Activated CD8-positive, alpha-beta T cell treated with anti-CD3 and anti-CD28 coated beads, Interleukin-2, amount 10 ng/mL, durations not matched to agents 7 days and 5 days (primary cell): ENCODE measurements around the gene SLC22A2. TPM values are rescaled to one million over a fixed set of nuclear protein-coding genes. Genes with fewer than 3 reads are reported as not detected.

Experiments
- ATAC-seq: fragments of 150-1000 bp; cut with Tn5 transposase; one replicate; pipeline ENCODE4 v1.10.0; 2021; ENCODE audit warnings: moderate library complexity
- CTCF ChIA-PET: fragments of 350-600 bp; sonication (Branson Sonifier 250); formaldehyde crosslinking; loops from one replicate; lab custom pipeline; 2021; ENCODE audit warnings: antibody characterized with exemption; lab: Charles Lee
- POLR2A ChIA-PET: fragments of 350-600 bp; sonication (Branson Sonifier 250); formaldehyde crosslinking; loops from one replicate; lab custom pipeline; 2021; ENCODE audit warnings: antibody characterized with exemption; lab: Charles Lee
- DNase-seq: peaks from one replicate; pipeline ENCODE4 v3.0.0-alpha.2; 2020
- H3K27ac Mint-ChIP-seq: one replicate; pipeline ENCODE4 v1.8.0; 2021; ENCODE audit warnings: mild to moderate bottlenecking, mixed read lengths
- H3K27me3 Mint-ChIP-seq: one replicate; pipeline ENCODE4 v1.8.0; 2021; ENCODE audit warnings: low read depth, mixed read lengths
- H3K36me3 Mint-ChIP-seq: one replicate; pipeline ENCODE4 v1.8.0; 2021; ENCODE audit warnings: low read depth, mixed read lengths
- H3K4me1 Mint-ChIP-seq: one replicate; pipeline ENCODE4 v1.8.0; 2021; ENCODE audit warnings: low read depth, mixed read lengths
- H3K4me3 Mint-ChIP-seq: one replicate; pipeline ENCODE4 v1.8.0; 2021; ENCODE audit warnings: mild to moderate bottlenecking, mixed read lengths
- H3K9me3 Mint-ChIP-seq: one replicate; pipeline ENCODE4 v1.8.0; 2022; ENCODE audit warnings: mixed read lengths; ENCODE audit not compliant: insufficient read depth
- total RNA-seq, 2 experiments: library from RNA; stranded (reverse); gene quantifications; one replicate each; pipeline ENCODE4 v1.2.3, GENCODE V29; 2021

Gene SLC22A2
- total RNA-seq, 2 experiments from 2014 or later: not detected

- H3K4me3 Mint-ChIP-seq: no peak overlapping the region
- H3K4me1 Mint-ChIP-seq: no peaks in the 10 kb centered on the region
- no peak overlapping the region for H3K27ac Mint-ChIP-seq
Observed at GRCh38 chr6:160284575-160284974, 26.0 kb upstream of the SLC22A2 start.

GRCh38 chr6:160282444-160282843 lies 23.8 kb upstream of the SLC22A2 start:
- Mint-ChIP-seq H3K27ac (no peak overlapping the region), H3K36me3 (no peaks in the 10 kb centered on the region), H3K9me3 (no peaks in the 10 kb centered on the region), H3K4me1 (no peaks in the 10 kb centered on the region), H3K27me3 (peaks cover 11% of the 10 kb centered on the region), H3K4me3 (no peak overlapping the region)
- ChIA-PET POLR2A (no interaction called here), CTCF (no interaction called here)
- no peak for DNase-seq
- ATAC-seq: no peak

More at GRCh38 chr6:160284575-160284974, 26.0 kb upstream of the SLC22A2 start:
- H3K27me3 Mint-ChIP-seq: peaks cover 10% of the 10 kb centered on the region
- no peaks in the 10 kb centered on the region for H3K36me3 Mint-ChIP-seq
- DNase-seq: no peak
- no peaks in the 10 kb centered on the region for H3K9me3 Mint-ChIP-seq
- no peak for ATAC-seq
- POLR2A ChIA-PET: no interaction called here
- CTCF ChIA-PET: no interaction called here

DNA sequence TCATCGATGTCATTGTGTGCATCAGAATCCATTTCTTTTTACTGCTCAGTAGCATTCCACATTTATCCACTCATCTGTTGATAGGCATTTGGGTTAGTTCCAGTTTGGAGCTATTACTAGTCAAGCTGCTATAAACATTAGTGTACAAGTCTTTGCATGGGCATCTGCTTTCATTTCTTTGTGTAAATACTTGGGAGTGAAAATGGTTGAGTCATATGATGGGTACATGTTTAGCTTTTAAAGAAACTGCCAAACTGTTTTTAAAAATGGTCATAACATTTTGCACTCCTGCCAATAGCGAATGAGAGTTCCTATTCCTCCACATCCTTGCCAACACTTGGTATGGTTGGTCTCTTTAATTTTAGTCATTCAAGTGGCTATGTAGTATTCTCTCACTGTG lies 21.2 kb upstream of the SLC22A2 start:
- Mint-ChIP-seq H3K4me1 (no peaks in the 10 kb centered on the region), H3K27me3 (peaks cover 6% of the 10 kb centered on the region), H3K36me3 (no peaks in the 10 kb centered on the region), H3K27ac (no peak overlapping the region), H3K9me3 (no peaks in the 10 kb centered on the region), H3K4me3 (no peak overlapping the region)
- DNase-seq (no peak), ATAC-seq (no peak)
- CTCF ChIA-PET: no interaction called here
- POLR2A ChIA-PET: no interaction called here

DNA sequence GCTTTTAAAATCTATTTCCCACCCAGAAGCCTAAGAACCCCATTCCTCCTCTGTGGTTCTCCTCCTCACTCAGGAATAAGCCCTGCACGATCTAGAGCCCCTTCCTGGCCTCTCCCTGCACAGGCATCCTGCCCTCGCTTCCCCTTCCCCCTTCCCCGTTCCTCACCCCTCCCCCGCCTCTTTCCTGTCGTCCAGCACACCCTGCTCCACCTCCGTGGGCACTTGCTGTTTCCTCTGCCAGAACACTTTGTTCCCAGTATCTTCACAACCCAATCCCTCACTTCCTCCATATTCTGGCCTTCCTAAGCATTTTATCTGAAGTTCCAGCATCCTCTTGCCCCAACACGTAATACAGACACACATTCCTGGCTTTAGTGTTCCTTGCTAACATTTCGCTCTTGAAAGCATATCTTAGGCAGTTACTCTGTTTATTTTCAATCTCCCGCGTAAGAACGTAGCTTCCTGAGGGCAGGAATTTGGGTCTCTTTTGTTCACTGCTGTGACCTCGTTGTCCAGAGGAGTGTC lies 20.2 kb upstream of the SLC22A2 start:
- no peaks in the 10 kb centered on the region for H3K36me3 Mint-ChIP-seq
- DNase-seq (no peak), ATAC-seq (no peak)
- H3K27ac Mint-ChIP-seq: no peak overlapping the region
- ChIA-PET CTCF (no interaction called here), POLR2A (no interaction called here)
- no peaks in the 10 kb centered on the region for H3K4me1 Mint-ChIP-seq
- H3K4me3 Mint-ChIP-seq: no peak overlapping the region
- peaks cover 4% of the 10 kb centered on the region for H3K27me3 Mint-ChIP-seq
- H3K9me3 Mint-ChIP-seq: no peaks in the 10 kb centered on the region

DNA sequence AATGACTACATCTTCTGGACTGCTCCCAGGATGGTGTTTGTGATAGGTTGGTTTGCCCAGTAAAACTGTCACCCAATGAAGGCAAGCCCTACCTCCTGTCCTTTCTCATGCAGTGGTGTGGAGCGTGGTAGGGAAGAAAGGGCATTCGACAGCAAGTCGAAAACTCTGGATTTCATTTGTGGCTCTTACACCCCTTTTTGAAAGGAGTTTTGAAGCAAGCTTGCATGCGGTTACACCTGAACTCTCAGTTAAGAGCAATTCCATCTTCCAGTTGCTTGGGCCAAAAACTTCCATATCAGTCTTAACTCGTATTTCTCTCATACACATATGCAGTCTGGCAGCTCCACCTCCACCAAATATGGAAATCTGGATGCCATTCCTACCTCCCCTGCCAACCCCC lies 19.7 kb upstream of the SLC22A2 start:
- ChIA-PET POLR2A (no interaction called here), CTCF (no interaction called here)
- Mint-ChIP-seq H3K4me1 (no peaks in the 10 kb centered on the region), H3K27ac (no peak overlapping the region), H3K4me3 (no peak overlapping the region), H3K27me3 (peaks cover 6% of the 10 kb centered on the region), H3K9me3 (no peaks in the 10 kb centered on the region), H3K36me3 (no peaks in the 10 kb centered on the region)
- ATAC-seq: no peak
- DNase-seq: no peak

DNA sequence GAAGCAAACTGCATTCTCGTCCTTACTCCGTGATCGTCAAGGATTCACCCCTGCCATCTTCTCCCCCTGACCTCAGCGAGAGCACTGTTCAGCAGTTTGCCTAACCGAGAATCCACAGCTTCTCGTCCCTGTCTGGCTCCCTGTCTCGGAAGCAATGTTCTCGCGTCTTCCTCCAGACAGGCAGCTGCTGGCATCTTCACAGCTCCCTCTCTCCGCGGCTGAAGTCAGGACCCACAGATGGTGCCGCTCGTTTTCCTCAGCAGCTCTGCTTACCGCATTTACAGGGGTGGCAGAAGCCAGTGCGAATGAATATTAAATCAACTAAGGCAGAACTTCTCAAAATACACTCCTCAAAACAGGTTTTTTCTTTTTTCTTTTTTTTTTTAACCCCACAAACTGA lies 18.9 kb upstream of the SLC22A2 start:
- ATAC-seq: no peak
- Mint-ChIP-seq H3K36me3 (no peaks in the 10 kb centered on the region), H3K9me3 (no peaks in the 10 kb centered on the region), H3K27me3 (peaks cover 5% of the 10 kb centered on the region), H3K27ac (no peak overlapping the region), H3K4me1 (no peaks in the 10 kb centered on the region), H3K4me3 (no peak overlapping the region)
- ChIA-PET POLR2A (no interaction called here), CTCF (no interaction called here)
- DNase-seq: no peak

- Mint-ChIP-seq H3K4me1 (no peaks in the 10 kb centered on the region), H3K9me3 (no peaks in the 10 kb centered on the region), H3K36me3 (no peaks in the 10 kb centered on the region), H3K4me3 (no peak overlapping the region), H3K27me3 (peaks cover 8% of the 10 kb centered on the region), H3K27ac (no peak overlapping the region)
- ATAC-seq (no peak), DNase-seq (no peak)
- ChIA-PET POLR2A (no interaction called here), CTCF (no interaction called here)
Observed at GRCh38 chr6:160277144-160277543, 18.5 kb upstream of the SLC22A2 start.

GRCh38 chr6:160276126-160276525 lies 17.5 kb upstream of the SLC22A2 start:
- Mint-ChIP-seq H3K27me3 (peaks cover 8% of the 10 kb centered on the region), H3K27ac (no peak overlapping the region)
- POLR2A ChIA-PET: no interaction called here

DNA sequence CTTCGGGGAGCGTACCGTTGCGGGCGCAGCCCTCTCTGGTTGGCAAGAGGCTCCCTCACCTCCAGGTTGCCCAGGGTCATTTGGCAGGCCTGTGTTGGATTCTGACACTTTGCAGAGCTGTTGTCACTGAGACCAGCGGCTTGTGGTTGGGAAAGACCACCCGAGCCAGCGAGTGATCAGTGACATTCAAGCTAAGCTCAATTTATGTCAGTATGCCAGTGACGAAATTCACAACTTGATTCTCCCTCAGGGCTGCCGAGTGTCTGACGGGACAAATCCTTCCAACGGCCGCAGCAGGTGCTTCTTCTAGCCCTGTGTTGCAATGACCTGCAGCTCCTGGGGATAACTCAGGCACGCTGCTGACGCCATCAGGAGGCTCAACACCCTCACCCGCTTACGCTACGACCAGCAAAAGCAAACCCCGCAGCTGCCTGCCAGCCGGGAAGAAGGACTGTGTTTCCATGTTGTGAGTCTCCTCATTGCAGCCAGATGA lies 16.9 kb upstream of the SLC22A2 start:
- ATAC-seq: no peak
- H3K27me3 Mint-ChIP-seq: peaks cover 8% of the 10 kb centered on the region
- CTCF ChIA-PET: no interaction called here
- POLR2A ChIA-PET: no interaction called here
- no peaks in the 10 kb centered on the region for H3K9me3 Mint-ChIP-seq
- no peak overlapping the region for H3K27ac Mint-ChIP-seq
- H3K4me1 Mint-ChIP-seq: no peaks in the 10 kb centered on the region
- no peak overlapping the region for H3K4me3 Mint-ChIP-seq
- no peak for DNase-seq
- no peaks in the 10 kb centered on the region for H3K36me3 Mint-ChIP-seq

More at GRCh38 chr6:160276126-160276525, 17.5 kb upstream of the SLC22A2 start:
- CTCF ChIA-PET: no interaction called here
- Mint-ChIP-seq H3K4me3 (no peak overlapping the region), H3K4me1 (no peaks in the 10 kb centered on the region), H3K36me3 (no peaks in the 10 kb centered on the region), H3K9me3 (no peaks in the 10 kb centered on the region)
- DNase-seq (no peak), ATAC-seq (no peak)

DNA sequence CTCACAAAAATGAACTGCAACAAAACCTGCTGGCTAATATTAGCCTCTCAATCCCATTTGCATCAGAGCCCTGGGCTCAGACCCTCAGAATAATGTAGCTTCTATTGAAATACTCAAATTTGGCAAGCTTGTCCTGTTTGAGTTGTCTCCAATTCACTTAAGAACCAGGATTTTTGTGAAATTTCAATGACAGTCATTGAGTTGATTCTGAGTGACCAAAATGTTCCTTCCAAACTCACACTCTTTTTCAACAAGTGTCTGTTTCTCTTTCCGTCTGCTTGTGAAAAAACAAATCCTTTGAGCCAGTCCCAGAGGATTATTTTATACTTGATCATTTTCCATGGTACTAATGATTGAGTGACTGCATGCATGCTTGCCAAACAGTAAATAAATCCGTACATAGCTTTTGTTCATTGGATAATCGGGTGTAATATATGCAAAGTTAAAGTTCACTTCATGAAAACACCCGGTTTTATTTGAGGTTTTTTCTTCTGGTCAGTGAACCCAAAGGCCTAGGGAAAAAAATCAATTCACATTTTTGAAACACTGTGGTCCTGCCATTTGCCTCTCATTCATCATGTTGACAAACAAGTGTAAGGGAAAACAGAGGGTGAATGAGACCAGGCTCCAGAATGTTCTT lies 16.4 kb upstream of the SLC22A2 start:
- H3K36me3 Mint-ChIP-seq: no peaks in the 10 kb centered on the region
- H3K9me3 Mint-ChIP-seq: no peaks in the 10 kb centered on the region
- peaks cover 8% of the 10 kb centered on the region for H3K27me3 Mint-ChIP-seq
- ATAC-seq (no peak), DNase-seq (no peak)
- CTCF ChIA-PET: no interaction called here
- no peaks in the 10 kb centered on the region for H3K4me1 Mint-ChIP-seq
- H3K4me3 Mint-ChIP-seq: no peak overlapping the region
- POLR2A ChIA-PET: no interaction called here
- no peak overlapping the region for H3K27ac Mint-ChIP-seq

DNA sequence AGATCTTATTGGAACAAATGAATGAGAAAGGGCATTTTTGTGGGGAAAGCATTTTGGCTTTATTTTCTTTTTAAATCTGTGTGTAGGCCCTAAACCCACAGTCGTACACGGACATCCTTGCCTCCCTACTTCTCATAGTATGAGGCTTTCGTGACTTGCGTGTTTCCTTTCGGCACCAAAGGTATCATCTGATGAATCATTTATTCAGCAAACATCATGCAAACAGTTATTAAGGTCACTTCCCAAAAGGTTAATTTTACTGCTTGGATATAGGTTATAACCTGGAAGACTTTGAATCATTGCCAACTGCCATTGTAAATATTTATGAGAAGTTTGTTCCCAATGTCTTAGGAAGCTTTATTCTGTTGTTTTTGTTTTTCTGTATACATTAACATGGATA lies 15.1 kb upstream of the SLC22A2 start:
- Mint-ChIP-seq H3K4me3 (no peak overlapping the region), H3K4me1 (no peaks in the 10 kb centered on the region), H3K36me3 (no peaks in the 10 kb centered on the region), H3K27me3 (peaks cover 8% of the 10 kb centered on the region), H3K9me3 (no peaks in the 10 kb centered on the region), H3K27ac (no peak overlapping the region)
- ChIA-PET CTCF (no interaction called here), POLR2A (interaction anchor here (0.7 kb wide), 1 partner anchor 15 kb away, joined by 3 read pairs; the partner anchor contains the start of gene SLC22A2)
- DNase-seq: no peak
- ATAC-seq: no peak

- H3K36me3 Mint-ChIP-seq: no peaks in the 10 kb centered on the region
- H3K4me3 Mint-ChIP-seq: no peak overlapping the region
- H3K27me3 Mint-ChIP-seq: peaks cover 8% of the 10 kb centered on the region
- DNase-seq: no peak
- ATAC-seq: no peak
- ChIA-PET CTCF (no interaction called here), POLR2A (no interaction called here)
- H3K4me1 Mint-ChIP-seq: no peaks in the 10 kb centered on the region
- no peaks in the 10 kb centered on the region for H3K9me3 Mint-ChIP-seq
- H3K27ac Mint-ChIP-seq: no peak overlapping the region
Observed at GRCh38 chr6:160273196-160273595, 14.6 kb upstream of the SLC22A2 start.
